Mucosa of gallbladder (tissue), 1 donor: ENCODE measurements around the gene IQCF6. TPM values are rescaled to one million over a fixed set of nuclear protein-coding genes. Genes with fewer than 3 reads are reported as not detected.
"Not testable (repeated sequence)": the region's sequence is repeated elsewhere in the genome, so short reads cannot be mapped to it uniquely, and the experiment has no call there.

Experiments used
- DNase-seq: peaks from one replicate; pipeline ENCODE4 v3.0.0-alpha.2; 2020; ENCODE audit warnings: low spot score
- total RNA-seq: library from RNA; stranded (reverse); gene quantifications from one replicate; pipeline ENCODE4 v1.2.1, GENCODE V29; 2021
- donor health status: DM: no; HTN: no; CAD: no.

IQCF6 gene
- total RNA-seq, 1 donor from 2014 or later, result not detected

DNA sequence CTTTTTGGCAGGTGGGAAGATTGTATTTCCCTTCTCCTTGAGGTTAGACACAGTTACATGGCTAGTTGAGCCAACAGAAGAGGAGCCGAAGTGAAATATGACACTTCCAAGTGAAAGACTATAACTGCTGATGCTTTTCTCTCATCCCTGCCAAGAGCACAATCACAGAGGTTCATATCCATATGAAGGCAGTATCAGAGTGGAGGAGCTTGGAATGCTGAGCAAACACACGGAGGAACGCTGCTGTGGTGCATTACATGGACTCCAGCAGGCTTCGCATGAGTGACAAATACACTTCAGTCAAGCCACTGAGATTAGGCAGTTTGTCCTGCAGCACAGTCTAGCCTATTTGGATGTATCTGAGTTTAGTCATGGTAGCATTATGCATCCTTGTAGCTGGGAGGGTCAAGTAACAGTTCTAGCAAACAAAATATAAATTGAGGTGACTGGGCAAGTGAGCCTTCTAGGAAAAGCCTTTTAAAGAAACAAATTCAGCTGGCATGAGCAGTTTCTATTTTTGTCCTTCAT is 5.4 kb downstream of the IQCF6 start:
- no peak for DNase-seq

DNA sequence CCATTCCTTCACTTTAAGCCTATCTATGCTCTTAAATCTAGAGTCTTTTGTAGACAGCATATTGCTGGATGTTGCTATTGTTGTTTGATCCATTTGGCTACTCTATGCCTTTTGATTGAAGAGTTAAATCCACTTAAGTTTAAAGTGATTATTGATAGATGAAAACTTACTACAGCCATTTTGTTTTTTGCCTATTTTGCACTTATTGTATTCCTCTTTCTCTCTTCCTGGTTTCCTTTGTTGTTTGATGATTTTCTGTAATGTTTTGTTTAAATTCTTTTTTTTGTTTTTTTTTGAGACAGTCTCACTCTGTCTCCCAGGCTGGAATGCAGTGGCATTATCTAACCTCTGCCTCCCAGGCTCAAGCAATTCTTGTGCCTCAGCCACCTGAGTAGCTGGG is 19.8 kb downstream of the IQCF6 start:
- DNase-seq, result no peak

DNA sequence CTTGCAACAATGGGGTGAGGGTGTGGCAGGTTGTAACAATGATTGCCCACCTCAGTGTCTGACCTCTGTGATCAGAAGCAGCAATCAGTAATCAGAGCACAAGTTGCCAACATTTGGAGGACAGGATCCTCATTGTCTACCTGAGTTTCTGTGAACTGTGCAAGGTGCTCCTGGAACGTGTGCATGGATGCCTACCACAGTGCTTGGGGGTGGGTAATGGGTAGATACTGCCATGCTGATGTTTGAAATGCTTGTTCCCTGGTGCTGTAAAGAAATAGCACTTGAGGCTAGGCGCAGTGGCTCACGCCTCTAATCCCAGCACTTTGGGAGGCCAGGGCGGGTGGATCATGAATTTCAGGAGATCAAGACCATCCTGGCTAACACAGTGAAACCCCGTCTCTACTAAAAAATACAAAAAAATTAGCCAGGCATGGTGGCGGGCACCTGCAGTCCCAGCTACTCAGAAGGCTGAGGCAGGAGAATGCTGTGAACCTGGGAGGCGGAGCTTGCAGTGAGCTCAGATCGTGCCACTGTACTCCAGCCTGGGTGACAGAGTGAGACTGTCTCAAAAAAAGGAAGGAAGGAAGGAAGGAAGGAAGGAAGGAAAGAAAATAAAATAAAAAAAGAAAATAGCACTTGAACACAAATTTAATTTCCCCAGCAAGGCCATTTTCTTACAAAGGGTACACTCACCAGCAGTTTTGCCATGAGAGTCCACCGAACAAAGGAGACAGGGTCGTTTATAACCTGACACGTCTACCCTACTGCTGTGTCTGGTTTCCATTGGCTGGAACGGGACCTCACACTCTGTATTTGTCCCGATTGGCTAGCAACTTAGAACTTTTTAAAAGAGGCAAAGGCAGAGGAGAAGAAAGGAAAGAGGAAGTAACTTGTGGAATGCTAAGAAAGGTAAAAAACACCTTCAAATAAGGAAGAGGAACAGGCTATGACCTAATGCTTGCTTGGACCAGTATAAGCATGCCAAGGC is 25.0 kb downstream of the IQCF6 start:
- not testable (repeated sequence) for DNase-seq

DNA sequence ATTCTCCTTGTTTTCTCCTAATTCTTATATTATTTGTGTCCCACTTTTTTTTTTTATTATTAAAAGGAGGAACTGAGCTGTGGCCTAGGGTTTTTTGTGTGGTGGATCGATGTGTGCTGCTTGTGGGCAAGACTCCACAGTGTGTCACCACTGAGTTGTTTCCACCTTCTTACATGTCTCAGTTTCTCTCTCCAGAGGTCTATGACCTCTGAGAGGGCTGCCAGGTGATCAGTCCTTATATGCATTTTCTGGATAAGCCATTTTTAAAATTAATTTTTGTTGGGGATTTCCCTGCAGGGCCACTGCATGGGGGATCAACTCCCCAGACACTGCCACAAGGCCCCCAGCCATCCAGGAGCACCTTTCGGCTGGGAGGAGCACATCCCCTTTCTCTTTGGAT is 27.8 kb downstream of the IQCF6 start:
- no peak for DNase-seq

DNA sequence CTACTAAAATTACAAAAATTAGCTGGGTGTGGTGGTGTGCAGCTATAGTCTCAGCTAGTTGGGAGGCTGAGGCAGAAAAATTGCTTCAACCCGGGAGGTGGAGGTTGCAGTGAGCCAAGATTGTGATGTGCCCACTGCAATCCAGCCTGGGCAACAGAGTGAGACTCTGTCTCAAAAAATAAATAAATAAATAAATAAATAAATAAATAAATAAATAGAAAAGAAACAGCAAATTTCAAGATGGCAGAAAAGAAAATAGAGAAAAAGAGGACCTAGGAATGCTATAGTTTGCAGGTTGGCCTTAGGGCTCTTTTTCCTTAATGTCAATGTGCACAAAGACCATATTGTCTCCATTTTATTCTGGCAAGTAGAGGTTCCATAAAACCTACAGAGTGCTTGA is 28.2 kb downstream of the IQCF6 start:
- DNase-seq, result no peak

DNA sequence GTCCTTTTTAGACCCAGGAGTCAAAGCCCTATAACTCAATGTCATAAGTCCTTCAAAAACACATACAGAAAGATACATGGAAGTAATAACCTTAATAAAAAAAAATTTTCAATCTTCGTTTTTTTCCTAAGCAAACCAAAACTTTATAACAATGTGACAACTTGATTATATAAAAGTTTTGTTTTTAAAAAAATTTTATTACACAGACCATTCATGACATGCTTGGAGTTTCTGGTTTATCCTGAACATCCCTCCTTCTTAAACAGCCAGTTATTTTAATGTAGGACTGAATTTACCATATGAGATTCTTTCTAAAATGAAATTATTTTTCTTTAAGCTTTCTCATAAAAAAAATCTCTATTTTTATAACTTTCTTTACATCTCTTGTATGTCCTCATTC is 30.7 kb downstream of the IQCF6 start:
- no peak for DNase-seq

DNA sequence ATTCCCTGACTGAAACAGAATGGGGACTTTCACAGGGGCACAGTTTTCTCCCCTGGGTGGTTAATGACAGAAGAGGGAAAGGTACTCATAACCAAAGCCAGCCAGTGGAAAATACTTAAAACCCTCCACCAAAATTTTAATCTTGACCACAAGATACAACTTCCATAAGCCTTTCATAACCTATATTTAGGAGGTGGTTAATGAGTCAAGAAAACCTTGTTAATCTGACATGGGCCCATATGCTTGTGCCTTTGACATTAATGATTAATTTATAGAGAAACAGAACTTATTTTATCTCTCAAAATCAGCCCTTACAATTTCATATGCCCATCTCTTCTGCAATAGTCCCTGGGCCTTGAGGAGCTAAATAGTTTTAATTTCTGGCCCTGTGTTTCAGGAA is 31.2 kb downstream of the IQCF6 start:
- DNase-seq, result no peak

DNA sequence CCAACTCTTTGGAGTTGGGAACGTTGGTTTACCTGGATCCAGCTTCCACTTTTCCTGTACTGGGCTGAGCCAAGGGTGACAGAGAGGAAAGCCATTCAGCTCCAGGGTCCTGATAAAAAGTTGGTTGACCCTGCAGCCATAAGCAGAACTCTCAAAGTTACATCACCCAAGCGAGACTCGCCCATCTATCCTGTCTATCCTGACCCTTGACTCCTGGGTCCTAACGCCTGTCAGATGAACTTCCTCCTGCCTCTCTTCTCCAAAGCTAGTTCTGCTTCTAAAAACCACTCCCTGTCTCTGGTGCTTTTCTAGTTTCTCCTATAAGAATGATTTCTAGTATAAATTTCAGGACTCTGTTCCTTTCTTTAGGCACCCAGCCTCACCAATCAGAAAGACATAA is 36.1 kb downstream of the IQCF6 start:
- not testable (repeated sequence) for DNase-seq

DNA sequence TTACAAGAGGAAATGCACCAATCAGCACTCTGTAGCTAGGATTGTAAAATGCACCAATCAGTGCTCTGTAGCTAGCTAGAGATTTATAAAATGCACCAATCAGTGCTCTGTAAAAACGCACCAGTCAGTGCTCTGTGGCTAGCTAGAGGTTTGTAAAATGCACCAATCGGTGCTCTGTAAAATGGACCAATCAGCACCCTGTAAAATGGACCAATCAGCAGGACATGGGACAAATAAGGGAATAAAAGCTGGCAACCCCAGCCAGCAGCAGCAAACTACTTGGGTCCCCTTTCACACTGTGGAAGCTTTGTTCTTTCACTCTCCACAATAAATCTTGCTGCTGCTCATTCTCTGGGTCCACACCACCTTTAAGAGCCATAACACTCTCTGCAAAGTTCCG is 36.7 kb downstream of the IQCF6 start:
- not testable (repeated sequence) for DNase-seq

DNA sequence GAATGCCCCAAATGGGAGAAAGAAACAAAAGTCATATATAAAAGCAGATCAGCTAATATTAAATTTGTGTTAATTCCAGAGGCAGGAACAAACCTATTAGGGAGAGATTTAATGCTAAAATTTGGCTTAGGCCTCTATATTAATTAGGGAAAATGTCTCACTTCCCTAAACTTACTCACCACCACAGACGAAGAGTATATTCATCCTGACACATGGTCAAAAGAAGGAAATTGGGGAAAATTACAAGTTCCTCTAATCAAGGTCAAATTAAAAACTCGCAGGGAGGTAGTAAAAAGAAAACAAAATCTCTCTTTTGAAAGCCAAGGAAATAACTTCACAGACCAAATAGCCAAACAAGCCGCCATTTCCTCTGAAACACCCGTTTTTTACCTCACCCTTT is 39.9 kb downstream of the IQCF6 start:
- no peak for DNase-seq

DNA sequence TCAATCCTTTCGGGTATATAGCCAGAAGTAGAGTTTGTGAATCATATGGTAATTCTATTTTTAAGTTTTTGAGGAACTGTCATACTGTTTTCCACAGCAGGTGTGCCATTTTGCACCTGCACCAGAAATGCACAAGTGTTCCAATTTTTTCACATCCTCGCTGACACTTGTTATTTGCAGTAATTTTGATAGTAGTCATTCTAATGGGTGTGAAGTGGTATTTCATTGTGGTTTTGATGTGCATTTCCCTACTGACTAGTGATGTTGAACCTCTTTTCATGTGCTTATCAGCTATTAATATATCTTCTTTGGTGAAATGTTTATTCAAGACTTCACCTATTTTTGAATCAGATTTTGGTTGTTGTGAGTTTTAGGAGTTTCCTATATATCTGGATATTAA is 43.1 kb downstream of the IQCF6 start:
- no peak for DNase-seq

DNA sequence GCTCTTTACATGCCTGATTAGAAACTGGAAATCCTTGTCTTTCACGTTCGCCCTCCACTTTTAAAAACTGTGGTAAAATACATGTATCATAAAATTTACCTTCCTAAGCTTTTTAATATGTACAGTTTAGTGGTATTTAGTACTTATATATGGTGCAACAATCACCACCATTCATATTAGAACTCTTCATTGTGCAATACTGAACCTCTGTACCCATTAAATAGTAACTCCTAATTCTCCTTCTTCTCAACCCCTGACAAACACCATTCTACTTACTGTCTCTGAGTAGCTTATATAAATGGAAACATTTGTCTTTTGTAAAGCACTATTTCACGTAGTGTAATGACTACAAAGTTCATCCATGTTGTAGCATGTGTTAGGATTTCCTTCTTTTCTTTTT is 44.0 kb downstream of the IQCF6 start:
- DNase-seq, result no peak

DNA sequence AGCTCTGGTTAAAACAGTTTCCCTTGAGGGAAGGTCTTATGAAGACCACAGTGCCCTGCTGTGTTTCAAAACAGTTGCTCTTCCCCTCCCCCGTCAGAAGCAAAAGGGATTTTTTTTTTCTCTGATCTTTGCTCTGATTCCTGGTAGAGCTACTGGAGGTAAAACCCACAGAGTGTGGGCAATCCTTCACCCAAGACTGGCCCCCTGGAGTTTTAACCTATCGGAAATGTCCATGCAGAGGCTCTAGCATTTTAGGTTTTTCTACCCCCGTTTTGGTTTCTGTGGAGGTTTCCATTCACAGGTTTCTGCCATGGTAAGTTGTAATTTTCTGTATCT is 44.5 kb downstream of the IQCF6 start:
- no peak for DNase-seq

DNA sequence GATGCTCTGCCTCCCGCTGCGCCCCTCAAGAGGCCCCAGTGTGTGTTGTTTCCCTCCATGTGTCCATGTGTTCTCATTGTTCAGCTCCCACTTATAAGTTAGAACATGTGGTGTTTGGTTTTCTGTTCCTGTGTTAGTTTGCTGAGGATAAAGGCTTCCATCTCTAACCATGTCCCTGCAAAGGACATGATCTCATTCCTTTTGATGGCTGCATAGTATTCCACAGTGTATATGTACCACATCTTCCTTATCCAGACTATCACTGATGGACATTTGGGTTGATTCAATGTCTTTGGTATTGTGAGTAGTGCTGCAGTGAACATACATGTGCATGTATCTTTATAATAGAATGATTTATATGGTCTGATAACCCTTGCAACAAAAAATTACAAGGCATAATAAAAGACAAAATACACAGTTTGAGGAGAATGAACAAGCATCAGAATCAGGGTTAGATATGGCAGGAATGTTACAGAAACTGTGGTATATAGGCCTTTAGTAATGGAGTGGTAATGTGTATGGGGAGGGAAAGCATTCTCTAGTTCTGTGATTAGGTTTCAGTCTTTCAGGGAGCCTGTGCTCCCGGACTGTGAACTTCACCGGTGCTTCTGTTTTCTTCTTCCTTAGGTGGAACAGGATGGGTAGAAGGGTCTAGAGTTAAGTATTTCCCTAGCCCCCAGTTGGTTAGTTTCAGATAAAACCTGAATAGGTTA is 45.0 kb downstream of the IQCF6 start:
- no peak for DNase-seq

DNA sequence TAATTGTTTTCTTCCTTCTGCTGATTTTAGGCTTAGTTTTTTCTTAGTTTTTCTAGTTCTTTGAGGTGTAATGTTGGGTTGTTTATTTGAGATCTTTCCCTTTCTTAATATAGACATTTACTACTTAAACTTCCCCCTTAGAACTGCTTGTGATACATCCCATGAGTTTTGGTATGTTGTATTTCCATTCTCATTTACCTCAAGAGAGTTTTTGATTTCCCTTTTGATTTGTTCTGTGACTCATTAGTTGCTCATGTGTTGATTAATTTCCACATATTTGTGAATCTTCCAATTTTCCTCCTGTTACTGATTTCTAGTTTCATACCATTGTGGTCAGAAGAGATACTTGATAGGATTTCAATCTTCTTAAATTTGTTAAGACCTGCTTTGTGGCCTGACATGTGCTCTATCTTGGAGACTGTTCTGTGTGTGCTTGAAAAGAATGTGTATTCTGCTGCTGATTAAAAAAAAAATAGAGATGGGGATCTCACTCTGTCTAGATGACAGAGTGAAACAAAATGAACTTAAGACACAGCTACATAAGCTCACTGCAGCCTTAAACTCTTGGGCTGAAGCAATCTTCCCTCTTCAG is 49.9 kb downstream of the IQCF6 start:
- no peak for DNase-seq

Other genes with a start within 250 kb of the IQCF6 start
- 19.4 TPM for gene RAD54L2, start 240.5 kb downstream of the IQCF6 start, total RNA-seq
- gene TEX264, start 108.0 kb downstream of the IQCF6 start, total RNA-seq, result 86.0 TPM
- gene GRM2, start 72.2 kb downstream of the IQCF6 start, total RNA-seq, result 0.29 TPM
- not detected for gene IQCF2, start 82.4 kb upstream of the IQCF6 start, total RNA-seq
- gene IQCF5, start 96.4 kb upstream of the IQCF6 start, total RNA-seq, result not detected
- not detected for gene IQCF1, start 124.1 kb upstream of the IQCF6 start, total RNA-seq
- 11.9 TPM for gene RRP9, start 162.7 kb upstream of the IQCF6 start, total RNA-seq
- 25.4 TPM for gene PARP3, start 163.1 kb upstream of the IQCF6 start, total RNA-seq
- 0.55 TPM for gene GPR62, start 176.1 kb upstream of the IQCF6 start, total RNA-seq
- gene PCBP4, start 188.2 kb upstream of the IQCF6 start, total RNA-seq, result 45.1 TPM
- gene ABHD14B, start 194.8 kb upstream of the IQCF6 start, total RNA-seq, result 59.1 TPM
- 20.8 TPM for gene ABHD14A, start 195.8 kb upstream of the IQCF6 start, total RNA-seq
- gene ACY1, start 204.3 kb upstream of the IQCF6 start, total RNA-seq, result 47.6 TPM
- 836 TPM for gene RPL29, start 216.7 kb upstream of the IQCF6 start, total RNA-seq